HG02943 (cell line): ENCODE measurements around the gene GPRIN1.
"Not testable (repeated sequence)": the region's sequence is repeated elsewhere in the genome, so short reads cannot be mapped to it uniquely, and the experiment has no call there.

Experiments used
- ATAC-seq: cut with Tn5 transposase; IDR thresholded peaks from one replicate; pipeline ENCODE4 v1.9.1; 2021; ENCODE audit warnings: mild to moderate bottlenecking, low read depth, moderate library complexity; ENCODE audit not compliant: unreplicated experiment

GPRIN1 gene

GRCh38 chr5:176575488-176576422 lies 34.2 kb downstream of the GPRIN1 start:
- ATAC-seq = no peak

DNA sequence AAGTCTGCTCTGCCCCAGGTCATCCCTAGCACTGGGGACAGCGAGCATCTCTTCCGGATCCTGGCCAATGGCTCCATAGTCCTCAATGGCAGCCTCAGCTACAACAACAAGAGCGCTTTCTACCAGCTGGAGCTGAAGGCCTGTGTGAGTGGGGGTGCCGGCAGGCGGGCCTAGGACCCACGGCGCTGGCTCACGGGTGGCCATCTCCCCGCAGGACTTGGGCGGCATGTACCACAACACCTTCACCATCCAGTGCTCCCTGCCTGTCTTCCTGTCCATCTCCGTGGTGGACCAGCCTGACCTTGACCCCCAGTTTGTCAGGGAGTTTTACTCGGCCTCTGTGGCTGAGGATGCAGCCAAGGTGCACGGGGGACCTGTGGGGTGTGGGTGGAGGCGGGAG lies 34.9 kb downstream of the GPRIN1 start:
- no peak for ATAC-seq

DNA sequence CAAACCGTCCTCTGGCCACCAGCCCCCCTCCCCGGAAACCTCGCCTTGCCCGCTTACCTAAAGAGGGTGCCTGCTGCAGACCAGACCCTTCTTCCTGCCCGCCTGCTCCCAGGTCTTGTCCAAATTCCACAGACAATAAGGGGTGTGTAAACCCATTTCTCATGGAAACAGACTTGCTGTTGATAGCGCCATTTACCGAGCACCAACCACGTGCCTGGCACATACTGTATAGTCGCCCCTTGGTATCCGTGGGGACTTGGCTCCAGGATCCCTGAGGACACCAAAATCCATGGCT lies 35.7 kb downstream of the GPRIN1 start:
- no peak for ATAC-seq

DNA sequence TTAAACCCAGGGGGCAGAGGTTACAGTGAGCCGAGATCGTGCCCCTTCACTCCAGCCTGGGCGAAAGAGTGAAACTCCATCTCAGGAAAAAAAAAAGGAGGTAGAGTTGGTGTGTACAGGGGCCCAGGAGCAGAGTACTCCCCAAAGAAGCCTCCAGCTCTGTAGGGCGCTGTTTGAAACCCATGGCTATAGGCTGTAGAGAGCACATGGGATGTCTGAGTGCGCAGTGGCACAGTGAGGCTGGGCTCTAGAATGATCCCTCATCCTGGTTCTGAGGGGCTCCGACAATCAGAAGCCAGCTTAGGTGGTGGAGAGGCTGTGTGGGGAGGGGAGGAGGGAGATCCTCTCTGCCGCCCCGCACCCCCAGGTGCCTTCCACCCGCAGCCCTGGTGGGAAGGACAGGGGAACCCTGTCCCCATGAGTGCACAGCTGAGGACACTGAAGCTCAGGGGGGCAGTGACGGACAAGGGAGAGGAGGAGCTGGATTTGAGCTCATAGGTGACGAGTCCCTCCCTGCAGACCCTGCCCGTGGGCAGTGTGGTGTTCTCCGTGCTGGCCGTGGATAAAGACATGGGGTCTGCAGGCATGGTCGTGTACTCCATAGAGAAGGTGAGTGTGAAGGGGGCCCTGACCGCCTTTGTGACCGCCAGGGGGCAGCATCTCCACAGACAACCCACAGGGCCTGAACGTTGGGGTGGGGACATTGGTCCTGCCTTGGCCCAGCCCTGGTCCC lies 36.2 kb downstream of the GPRIN1 start:
- no peak for ATAC-seq

- no peak for ATAC-seq
Measured at GRCh38 chr5:176570044-176570443, 39.9 kb downstream of the GPRIN1 start.

DNA sequence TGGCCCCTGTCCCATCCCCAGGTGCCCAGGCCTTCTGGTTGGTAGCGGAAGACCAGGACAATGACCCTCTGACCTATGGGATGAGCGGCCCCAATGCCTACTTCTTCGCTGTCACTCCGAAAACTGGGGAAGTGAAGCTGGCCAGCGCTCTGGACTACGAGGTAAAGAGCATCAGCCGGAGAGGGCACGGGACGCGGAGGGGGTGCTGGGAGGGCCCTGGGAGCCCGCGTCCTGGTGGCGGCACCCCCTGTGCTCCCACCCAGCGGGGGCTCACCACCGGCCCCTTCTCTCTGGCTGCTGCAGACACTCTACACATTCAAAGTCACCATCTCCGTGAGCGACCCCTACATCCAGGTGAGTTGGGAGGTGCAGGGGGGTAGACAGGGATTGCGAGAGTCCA lies 41.3 kb downstream of the GPRIN1 start:
- no peak for ATAC-seq

DNA sequence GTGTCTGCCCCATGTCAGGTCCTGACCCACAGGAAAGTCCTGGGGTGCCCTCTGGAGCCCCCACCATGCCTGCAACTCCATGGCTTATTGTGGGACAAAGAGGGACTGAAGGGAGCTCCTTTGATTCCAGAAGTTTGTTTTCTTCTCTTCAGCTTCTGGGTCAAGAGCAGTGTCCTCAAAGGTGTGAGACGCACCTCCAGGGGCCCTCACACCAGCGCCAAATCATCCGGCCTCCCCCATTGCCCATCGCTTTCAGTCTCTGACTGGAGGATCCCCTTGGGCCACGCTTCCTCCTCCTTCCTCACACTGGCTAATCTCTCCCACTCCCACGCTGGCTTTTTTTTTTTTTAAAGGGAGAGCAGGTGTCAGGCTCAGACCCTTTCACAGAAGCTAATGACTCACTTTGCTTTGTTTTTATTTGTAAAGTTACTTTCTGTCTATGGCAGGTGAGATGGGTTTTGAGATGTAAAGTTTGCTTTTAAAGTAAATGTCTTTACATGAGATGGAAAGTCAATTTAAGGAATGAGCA lies 44.1 kb downstream of the GPRIN1 start:
- ATAC-seq = no peak

GRCh38 chr5:176564002-176564401 lies 46.0 kb downstream of the GPRIN1 start:
- ATAC-seq = no peak

DNA sequence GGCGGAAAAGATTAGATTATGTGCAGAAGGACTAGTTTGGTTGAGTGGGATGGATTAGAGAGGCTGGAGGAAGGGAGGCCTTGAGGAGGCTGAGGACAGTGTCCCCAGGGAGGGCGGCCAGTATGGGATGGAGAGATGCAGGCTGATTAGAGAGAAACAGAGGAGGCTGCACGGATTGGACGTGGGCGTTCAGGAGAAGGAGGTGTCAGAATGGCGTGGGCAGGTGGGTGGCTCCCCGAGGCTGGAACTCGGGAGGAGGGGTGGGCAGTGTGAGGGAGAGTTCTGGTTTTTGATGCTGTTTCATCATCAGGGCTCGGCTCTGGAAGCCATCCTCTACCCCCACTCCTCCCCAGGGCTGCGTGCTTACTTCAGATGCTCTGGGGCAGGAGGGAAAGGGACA lies 47.8 kb downstream of the GPRIN1 start:
- no peak for ATAC-seq

DNA sequence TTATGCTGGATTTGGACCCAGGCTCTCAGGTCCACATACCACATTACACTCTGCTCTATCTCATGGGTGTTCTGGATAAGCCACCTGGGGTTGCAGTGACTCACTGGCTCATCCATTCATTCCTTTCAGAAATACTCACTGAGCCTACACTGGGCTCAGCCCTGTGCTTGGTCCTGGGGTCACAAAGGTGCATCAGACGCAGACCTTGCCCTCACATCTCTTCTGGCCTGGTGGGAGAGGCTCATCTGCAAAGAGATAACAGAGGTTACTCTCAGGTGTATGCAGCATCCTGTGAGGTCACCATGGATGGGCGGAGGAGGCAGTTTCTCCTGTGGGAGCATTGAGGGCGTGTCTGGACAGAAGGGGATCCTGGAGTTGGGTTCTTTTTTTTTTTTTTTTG lies 48.7 kb downstream of the GPRIN1 start:
- ATAC-seq = no peak

DNA sequence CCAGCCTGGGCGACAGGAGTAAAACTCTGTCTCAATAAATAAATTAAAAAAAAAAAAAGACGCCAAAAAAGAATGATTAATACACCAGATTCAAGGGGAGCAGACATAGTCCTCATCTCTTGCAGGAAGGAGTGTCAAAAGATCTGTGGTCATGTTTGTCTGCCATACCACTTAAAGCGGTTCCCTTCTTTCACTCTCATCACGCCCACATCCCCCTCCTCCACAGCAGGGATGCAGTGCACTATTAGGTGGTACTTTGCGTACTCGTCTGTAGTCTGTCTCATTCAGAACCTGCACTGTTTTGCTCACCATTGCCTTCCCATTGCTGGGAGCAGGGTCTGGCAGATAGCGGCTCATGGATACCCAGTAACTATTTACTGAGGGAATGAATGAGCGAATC lies 49.6 kb downstream of the GPRIN1 start:
- no peak for ATAC-seq

- ATAC-seq = no peak
Measured at GRCh38 chr5:176559683-176560082, 50.3 kb downstream of the GPRIN1 start.

DNA sequence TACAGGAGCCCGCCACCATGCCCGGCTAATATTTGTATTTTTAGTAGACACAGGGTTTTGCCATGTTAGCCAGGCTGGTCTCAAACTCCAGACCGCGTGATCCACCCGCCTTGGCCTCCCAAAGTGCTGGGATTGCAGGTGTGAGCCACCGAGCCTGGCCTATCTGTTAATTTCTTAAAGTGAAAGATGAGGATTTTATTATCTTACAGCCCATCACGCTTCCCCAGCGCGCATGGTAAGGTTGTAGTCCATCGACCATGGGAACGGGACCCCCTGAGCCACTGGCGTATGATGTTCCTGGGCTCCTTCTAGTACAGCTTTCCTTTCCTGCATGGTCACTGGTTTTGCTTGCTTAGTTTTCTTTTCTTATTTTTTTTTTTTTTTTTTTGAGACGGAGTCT lies 52.1 kb downstream of the GPRIN1 start:
- no peak for ATAC-seq

DNA sequence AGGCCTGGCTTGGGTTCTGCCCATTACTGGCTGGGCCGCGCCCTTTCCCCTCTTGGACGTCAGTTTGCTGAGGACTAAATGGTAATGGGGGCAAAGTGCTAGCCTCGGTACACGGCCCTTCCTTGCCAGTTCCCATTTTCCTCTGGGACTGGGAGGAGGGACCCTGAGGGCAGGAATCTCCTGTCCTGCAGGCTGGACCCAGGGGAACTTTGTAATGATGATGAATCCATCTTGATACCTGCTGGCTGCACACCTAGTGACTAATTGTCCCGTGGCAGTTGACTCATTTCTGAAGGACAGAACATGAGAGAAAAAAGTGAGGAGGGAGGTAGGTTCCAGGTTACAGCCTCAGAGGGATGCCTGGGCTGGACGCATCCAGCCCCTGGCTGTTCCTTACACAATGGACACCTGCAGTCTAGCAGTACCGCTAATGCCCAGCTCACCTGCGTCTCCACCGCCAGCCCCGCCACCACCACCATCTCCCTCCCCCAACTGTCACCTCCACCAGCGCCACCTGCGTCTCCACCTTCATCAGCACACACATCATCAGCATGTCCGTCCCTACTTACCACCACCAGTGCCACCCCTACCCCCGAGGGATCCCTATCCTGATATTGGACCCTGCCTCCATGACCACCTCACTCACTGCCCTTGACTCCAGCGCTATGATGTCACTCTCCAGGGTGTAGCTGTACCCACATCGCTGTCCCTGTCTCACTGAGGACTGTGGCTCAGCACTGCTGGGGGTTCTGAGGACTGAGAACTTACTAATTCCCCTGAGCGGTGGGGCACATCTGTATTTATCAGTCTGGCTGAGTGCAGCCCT lies 56.5 kb downstream of the GPRIN1 start:
- no peak for ATAC-seq

DNA sequence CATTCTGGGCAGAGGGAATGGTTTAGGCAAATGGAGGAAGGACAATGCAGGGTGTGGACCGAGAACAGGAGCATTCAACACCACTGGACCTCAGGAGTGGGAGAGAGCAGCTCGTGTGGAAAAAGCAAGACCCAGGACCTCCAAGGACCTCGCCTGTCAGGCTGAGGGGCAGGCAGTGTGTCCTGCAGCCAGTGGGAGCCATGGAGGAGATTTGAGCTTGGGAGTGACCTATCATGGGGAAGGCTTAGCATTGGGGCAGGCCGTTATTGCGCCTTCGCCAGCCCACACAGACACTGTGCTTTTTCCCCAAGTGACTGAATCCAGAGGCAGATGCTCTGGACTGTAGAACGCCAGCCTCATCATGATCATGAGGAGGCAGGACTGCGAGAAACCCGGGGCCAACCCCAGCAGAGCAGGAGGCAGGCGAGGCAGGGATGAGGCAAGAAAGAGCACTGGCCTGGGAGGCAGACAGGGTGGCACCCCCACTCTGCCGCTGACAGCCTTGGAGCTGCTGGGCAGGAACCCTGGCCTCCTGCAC lies 57.6 kb downstream of the GPRIN1 start:
- no peak for ATAC-seq

GRCh38 chr5:176550937-176551336 lies 59.0 kb downstream of the GPRIN1 start:
- not testable (repeated sequence) for ATAC-seq

- no peak for ATAC-seq
Measured at GRCh38 chr5:176550275-176550831, 59.6 kb downstream of the GPRIN1 start.

- no peak for ATAC-seq
Measured at GRCh38 chr5:176549871-176550270, 60.1 kb downstream of the GPRIN1 start.

DNA sequence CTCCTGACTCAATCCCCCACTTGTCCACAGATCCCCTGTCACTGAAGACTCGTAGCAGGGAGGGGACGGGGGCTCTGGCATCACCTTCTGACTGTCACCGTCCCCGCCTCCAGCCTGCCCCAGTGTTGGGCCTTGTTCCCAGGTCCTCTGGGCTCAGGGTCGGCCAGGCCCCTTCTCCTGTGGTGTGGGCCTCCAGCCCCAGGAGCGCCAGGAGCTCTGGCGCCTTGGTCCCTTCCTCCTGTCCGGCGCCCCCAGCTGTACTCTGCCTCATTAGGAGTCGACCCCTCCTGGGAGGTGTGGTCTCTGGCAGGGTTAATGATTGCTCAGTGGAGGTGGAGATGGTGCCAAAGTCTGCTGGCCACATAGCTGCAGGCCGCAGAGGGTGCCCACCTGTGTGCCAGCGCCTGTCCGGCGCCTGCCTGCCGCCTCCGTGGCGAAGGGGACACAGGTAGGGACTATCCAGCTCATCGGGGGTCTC lies 61.0 kb downstream of the GPRIN1 start, which contains the start of gene CDHR2:
Gene CDHR2, plus strand, starts transcription at position 376 of the 478 bp plus-strand sequence. CDS start 16,011 bp downstream, outside the sequence.
- no peak for ATAC-seq

GRCh38 chr5:176547802-176548201 lies 62.2 kb downstream of the GPRIN1 start:
- ATAC-seq = no peak
